G401.6 (cell line): Measurements from ENCODE around the gene ASXL1.
"Not testable (repeated sequence)": the region's sequence is repeated elsewhere in the genome, so short reads cannot be mapped to it uniquely, and the experiment has no call there.

Experiments used
- FAIRE-seq: peaks from 2 replicates; lab custom pipeline; 2012; peaks lifted over from hg19 to GRCh38; lab: Jason Lieb, UNC

The ASXL1 gene

GRCh38 chr20:32363492-32363891 lies 5.4 kb downstream of the ASXL1 start:
- no peak for FAIRE-seq

DNA sequence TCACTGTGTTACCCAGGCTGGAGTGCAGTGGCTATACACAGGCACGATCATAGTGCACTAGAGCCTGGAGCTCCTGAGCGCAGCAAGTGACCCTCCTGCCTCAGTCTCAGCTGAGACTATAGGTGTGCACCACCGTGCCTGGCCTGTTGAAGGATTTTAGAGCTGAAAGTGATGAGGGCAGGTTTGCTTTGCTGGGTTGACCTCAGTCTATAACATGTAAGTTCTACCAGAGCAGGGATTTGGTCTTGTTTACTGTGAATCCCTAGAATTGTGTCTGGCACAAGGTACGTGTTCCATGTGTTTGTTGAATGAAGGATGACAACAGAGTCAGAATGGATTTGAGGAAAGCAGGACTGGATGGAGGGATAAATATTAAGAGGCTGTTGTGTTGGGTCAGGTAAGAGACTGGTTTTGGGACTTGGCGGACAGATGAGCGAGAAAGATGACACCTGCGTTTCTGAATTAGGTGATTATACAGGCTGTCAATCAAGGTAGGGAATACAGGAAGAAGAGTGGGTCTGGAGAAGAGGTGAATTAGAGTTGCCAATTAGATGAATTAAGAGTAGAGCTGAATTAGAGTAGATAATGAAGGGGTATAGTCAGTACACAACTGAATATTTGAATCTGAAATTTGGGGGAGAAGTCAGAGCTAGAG lies 6.5 kb downstream of the ASXL1 start:
- no peak for FAIRE-seq

GRCh38 chr20:32365564-32365963 lies 7.4 kb downstream of the ASXL1 start:
- no peak for FAIRE-seq

- no peak for FAIRE-seq
Measured at GRCh38 chr20:32366380-32366779, 8.2 kb downstream of the ASXL1 start.

DNA sequence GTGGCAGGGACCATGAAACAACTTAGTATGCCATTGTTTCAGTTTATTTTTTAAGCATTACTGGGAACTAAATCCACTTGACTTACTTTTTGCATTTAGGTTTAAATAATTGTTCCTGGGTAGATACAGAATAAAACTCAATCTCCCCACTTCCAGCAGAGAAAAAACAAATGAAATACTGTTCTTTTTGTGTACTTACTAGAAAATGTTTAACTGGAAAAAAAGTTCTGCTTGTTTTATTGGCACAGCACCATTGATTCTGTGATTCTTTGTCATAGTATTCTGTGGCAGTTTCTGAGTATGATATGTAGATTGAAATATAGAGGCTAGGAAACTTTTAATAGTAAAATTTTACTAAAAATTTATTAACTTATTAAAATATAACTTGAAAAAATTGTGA lies 10.2 kb downstream of the ASXL1 start:
- no peak for FAIRE-seq

DNA sequence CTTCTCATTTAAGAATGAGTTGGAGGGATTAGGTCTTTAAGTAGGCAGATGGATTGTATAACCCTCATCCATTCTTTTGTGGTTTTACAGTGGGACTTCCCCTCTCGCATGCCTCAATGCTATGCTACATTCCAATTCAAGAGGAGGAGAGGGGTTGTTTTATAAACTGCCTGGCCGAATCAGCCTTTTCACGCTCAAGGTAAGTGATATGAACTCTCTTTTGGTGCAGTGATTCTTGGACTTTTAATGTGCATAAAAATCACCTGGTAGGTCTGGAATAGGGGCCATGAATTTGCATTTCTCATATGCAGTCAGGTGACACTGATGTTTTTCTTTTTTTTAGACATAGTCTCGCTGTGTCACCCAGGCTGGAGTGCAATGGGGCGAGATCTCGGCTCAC lies 10.8 kb downstream of the ASXL1 start:
- FAIRE-seq = no peak

- FAIRE-seq = no peak
Measured at GRCh38 chr20:32370897-32371296, 12.8 kb downstream of the ASXL1 start.

DNA sequence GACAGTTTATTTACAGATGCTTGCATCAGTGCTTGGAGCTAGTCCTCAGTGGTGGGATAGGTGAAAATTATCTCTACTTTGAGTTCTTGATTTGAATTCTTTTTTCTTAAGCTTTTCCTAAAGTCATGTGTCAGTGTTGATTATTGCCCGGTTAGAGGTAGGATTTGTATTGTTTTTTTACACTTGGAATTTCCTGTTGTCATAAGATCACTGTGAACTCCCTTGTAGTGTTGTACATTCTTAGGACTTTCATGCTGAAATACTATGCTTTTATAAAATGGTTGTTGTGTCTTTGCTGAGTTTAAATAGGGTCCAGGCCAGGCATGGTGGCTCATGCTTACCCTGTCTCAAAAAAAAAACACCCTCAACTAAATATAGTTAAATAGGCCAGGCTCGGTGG lies 20.3 kb downstream of the ASXL1 start:
- FAIRE-seq = no peak

DNA sequence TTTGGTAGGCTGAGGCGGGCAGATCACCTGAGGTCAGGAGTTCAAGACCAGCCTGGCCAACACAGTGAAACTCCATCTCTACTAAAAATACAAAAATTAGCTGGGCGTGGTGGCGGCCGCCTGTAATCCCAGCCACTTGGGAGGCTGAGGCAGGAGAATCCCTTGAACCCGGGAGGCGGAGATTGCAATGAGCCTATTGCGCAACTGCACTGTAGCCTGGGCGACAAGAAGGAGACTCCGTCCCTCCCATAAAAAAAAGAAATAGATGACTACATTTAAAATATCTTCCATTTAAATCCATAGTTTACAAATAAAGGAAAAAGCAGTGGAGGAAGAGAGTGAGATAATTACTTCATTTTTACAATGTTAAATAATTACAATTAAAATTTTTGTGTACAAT lies 21.9 kb downstream of the ASXL1 start:
- FAIRE-seq = not testable (repeated sequence)

DNA sequence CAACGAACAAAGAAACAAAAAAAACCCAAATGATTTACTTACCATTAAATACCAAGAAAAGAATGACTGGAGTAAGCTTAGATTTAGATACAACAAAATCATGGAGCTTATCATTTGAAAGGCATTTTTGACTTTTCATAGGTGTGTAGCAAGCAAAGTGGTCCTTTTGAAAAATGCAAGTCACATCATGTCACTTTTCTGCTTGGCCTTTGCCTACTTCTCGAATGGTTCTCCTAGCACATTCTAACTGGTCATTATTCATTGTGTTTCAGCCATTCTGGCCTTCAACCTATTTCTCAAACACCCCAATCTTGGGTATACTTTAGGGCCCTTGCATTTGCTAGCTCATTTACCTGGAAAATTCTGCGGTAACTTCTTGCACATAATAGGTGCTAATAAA lies 22.6 kb downstream of the ASXL1 start:
- no peak for FAIRE-seq

DNA sequence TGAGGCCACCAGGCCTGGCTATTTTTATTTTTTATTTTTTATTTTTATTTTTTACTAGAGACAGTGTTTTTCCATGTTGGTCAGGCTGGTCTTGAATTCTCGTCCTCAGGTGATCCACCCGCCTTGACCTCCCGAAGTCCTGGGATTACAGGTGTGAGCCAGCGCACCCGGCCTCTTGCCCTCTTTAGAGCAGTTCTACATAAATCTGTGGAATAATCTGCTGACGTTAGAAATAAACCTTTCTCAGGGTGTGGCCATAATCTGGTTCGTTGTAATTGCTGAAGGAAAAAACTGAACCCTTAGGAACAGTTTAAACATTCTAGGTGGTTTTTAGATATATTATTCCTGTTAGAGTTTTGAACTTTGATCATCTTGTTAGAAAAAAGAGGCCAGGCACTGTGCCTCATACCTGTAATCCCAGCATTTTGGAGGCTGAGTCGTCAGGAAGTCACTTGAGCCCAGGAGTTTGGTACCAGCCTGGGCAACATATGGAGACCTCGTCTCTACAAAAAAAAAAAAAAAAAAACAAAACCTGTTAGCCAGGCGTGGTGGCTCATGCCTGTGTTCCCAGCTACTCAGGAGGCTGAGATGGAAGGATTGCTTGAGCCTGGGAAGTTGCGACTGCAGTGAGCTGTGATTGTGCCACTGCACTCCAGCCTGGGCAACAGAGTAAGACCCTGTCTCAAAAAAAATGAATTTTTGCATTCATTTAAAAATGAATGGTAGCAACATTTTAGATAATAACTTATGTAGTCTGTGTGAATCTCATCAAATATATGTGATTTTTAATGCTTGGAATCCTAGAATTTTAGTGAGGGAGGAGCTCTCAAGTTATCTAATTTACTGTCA lies 24.2 kb downstream of the ASXL1 start:
- no peak for FAIRE-seq

GRCh38 chr20:32383441-32383840 lies 25.3 kb downstream of the ASXL1 start:
- not testable (repeated sequence) for FAIRE-seq

DNA sequence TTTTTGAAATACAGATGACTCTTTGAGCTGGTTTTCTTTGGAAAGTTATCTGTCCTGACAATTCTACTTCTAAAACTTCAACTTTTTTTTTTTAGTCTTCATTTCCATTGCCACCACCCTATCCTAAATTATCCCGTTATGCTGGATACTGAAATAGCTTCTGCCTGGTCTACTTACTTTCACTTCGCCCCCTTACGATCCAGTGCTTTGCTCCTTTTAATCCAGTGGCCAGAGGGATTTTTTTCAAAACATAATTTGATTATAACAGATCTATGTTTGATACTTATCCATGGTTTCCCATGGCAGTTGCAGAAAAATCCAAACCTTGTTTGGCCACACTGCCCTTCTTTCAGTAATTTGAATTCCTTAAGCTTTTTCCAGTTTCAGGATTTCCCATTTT lies 27.4 kb downstream of the ASXL1 start:
- FAIRE-seq = no peak

DNA sequence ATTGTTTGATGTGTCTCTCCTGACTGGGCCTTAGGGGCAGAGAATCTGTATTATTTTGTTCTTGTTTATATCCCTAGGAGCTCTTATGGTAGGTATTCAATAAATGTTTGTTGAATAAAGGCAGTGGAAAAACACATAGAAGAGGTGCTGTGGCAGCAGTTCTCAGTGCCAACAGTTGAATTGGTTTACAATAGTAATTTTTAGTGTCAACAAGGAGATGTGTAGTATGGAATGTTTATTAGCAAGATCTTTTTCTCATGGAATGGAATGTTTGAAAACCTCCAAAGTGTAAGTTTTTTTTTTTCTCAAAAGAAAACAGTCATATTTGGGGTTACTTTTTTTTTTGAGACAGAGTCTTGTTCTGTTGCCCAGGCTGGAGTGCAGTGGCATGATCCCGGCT lies 28.0 kb downstream of the ASXL1 start:
- FAIRE-seq = no peak

- no peak for FAIRE-seq
Measured at GRCh38 chr20:32387252-32387651, 29.1 kb downstream of the ASXL1 start.

GRCh38 chr20:32391003-32391402 lies 32.9 kb downstream of the ASXL1 start:
- no peak for FAIRE-seq

DNA sequence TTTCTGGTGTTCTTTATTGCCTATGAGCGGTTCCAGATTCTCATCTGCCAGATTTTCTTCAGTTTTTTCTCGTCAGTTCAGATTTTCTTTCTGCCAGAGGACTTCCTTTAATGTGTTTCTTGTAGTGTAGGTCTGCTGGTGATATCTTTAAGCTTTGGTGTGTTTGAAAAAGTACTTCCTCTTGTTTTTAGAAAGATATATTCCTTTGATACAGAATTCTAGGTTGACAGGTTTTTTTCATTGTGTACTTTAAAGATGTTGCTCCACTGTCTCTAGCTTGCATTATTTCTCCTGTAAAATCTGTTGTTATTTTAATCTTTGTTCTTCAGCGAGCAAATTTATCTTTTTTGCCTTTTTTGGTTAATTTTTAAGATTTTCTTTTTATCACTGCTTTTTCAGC lies 36.9 kb downstream of the ASXL1 start:
- FAIRE-seq = no peak

- no peak for FAIRE-seq
Measured at GRCh38 chr20:32396646-32397160, 38.6 kb downstream of the ASXL1 start.

DNA sequence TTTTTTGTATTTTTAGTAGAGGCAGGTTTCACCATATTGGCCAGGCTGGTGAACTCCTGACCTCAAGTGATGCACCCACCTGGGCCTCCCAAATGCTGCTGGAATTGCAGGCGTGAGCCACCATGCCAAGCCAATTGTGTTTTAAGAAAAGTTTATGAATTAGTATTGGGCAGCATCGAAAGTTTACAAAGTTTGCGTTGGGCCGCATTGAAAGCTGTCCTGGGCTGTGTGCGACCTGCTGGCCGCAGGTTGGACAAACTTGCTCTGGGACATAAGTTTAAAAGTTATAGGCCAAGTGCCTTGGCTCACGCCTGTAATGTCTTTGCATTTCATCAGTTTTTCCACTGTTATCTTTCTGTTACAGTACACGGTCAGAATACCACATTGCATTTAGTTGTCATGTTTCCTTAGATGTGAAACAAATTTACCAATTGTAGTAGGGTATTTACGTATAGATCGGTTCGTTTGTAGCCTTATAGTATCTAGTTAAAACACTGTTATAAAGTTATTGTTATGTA lies 39.5 kb downstream of the ASXL1 start:
- FAIRE-seq = no peak

DNA sequence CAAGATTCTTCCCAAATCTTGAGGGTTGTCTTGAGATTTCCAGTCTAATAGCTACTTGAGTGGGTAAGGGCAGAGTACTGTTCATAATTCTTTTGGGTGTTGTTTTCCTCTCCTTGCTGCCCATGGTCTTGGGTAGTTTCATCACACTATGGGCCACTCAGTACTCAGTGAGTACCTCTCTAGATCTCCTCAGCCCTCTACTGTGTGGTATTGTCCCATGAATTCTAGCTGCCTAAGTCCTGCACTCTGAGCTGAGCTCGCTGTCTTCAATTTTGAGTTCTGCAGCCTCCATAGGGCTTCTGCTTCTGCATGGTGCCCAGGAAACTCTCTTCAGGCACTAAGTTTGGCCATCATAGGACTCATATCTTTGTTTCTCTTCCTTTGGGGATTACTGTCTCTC lies 42.3 kb downstream of the ASXL1 start:
- no peak for FAIRE-seq

GRCh38 chr20:32404017-32404416 lies 45.9 kb downstream of the ASXL1 start:
- no peak for FAIRE-seq

- no peak for FAIRE-seq
Measured at GRCh38 chr20:32406701-32407100, 48.6 kb downstream of the ASXL1 start.

GRCh38 chr20:32407131-32407750 lies 49.1 kb downstream of the ASXL1 start:
- FAIRE-seq = not testable (repeated sequence)
